GM19240 (cell line): Measurements from ENCODE around the gene MYLK.
"Not testable (repeated sequence)": the region's sequence is repeated elsewhere in the genome, so short reads cannot be mapped to it uniquely, and the experiment has no call there.

Source experiments
- DNase-seq: peaks from one replicate; pipeline ENCODE4 v3.0.0; 2011; ENCODE audit warnings: low spot score; ENCODE audit not compliant: insufficient read length

Gene MYLK

GRCh38 chr3:123884203-123884831 is at the start of gene MYLK:
MYLK (minus strand) TSS chr3:123884332; CDS start chr3:123793841, 90,491 bp downstream.
- peak; percentile 14 for DNase-seq

- DNase-seq: no peak
Measured at GRCh38 chr3:123930445-123930844, 46.3 kb upstream of the MYLK start.

GRCh38 chr3:123929325-123929724 is 45.2 kb upstream of the MYLK start:
- DNase-seq: no peak

- DNase-seq: no peak
Measured at GRCh38 chr3:123926396-123926795, 42.3 kb upstream of the MYLK start.

- DNase-seq: no peak
Measured at GRCh38 chr3:123920868-123921267, 36.7 kb upstream of the MYLK start.

GRCh38 chr3:123920383-123920782 is 36.3 kb upstream of the MYLK start:
- DNase-seq: no peak

GRCh38 chr3:123919353-123919752 is 35.2 kb upstream of the MYLK start:
- DNase-seq: no peak

- DNase-seq: no peak
Measured at GRCh38 chr3:123914829-123915228, 30.7 kb upstream of the MYLK start.

- no peak for DNase-seq
Measured at GRCh38 chr3:123909785-123910184, 25.7 kb upstream of the MYLK start.

GRCh38 chr3:123907720-123908119 is 23.6 kb upstream of the MYLK start:
- no peak for DNase-seq

- no peak for DNase-seq
Measured at GRCh38 chr3:123899300-123899865, 15.3 kb upstream of the MYLK start.

GRCh38 chr3:123893012-123893411 is 8.9 kb upstream of the MYLK start:
- no peak for DNase-seq

- no peak for DNase-seq
Measured at GRCh38 chr3:123892195-123892594, 8.1 kb upstream of the MYLK start.

- DNase-seq: not testable (repeated sequence)
Measured at GRCh38 chr3:123890991-123891390, 6.9 kb upstream of the MYLK start.

GRCh38 chr3:123890162-123890561 is 6.0 kb upstream of the MYLK start:
- not testable (repeated sequence) for DNase-seq

- no peak for DNase-seq
Measured at GRCh38 chr3:123884993-123885392, 861 bp upstream of the MYLK start.

- DNase-seq: no peak
Measured at GRCh38 chr3:123883701-123884202, 380 bp downstream of the MYLK start.

- DNase-seq: no peak
Measured at GRCh38 chr3:123883111-123883510, 1.0 kb downstream of the MYLK start.

GRCh38 chr3:123881771-123882170 is 2.4 kb downstream of the MYLK start:
- no peak for DNase-seq

- DNase-seq: no peak
Measured at GRCh38 chr3:123880998-123881561, 3.1 kb downstream of the MYLK start.

- no peak for DNase-seq
Measured at GRCh38 chr3:123878807-123879206, 5.3 kb downstream of the MYLK start.

- DNase-seq: no peak
Measured at GRCh38 chr3:123877965-123878364, 6.2 kb downstream of the MYLK start.

GRCh38 chr3:123877466-123877865 is 6.7 kb downstream of the MYLK start:
- DNase-seq: no peak
